Fibroblast of skin of abdomen (primary cell): ENCODE measurements around the gene NT5M.

Experiments used
- DNase-seq: peaks from one replicate; pipeline ENCODE4 v3.0.0-alpha.2; 2013

The NT5M gene

DNA sequence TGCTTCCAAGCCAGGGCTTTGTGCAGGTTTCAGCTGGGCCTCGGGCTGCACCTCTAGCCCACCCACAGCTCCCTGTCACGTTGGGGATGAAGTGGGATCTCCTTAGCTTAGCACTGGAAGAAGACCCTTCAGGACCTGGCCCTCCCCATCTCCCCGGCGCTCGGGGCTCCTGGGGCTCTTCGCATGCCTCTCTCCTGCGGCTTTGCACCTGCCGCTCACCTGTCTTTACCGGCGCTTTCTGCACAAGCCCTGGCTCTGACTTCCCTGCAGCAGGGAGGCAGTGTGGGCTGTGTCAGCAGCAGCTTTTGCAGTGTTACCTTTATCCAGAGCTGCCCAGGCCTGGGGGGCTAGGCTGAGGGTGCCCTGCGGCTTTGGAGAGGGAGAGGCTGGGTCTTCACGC is 52.3 kb downstream of the NT5M start:
- no peak for DNase-seq

DNA sequence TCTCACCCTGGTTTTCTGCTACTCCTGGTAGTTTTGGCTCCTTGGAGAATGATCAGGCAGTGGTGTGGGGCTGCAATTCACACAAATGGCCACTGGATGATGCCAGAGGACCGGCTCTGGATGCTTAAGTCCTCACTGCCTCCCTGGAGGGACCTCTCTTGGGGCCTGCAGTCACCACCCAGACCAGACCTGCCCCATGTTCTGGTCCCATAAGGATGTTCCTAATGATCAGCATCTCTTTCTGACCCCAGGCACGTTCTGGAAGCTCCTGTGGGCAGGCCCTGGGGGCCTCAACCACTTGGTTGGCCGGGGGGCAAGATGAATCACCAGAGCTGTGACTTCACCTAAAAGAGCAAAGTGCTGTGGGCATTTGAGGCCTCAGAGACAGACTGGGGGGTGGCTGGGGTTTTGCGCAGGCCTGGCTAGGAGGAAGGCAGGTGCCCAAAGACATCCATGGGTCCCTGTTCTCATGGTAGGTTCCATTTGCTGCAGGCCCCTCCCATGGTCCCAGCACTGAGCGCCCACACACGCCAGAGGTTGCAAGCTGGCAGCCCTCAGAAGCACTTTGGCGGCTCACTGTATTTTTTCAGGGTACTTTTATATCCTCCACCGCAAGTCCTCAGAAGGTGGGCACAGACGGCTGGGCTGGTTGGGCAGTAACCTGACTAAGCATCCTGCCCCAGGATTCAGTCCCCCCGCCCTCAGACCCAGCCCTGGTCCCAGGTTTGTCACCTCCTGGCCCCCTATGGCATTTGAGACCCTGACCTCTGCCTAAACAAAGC is 53.2 kb downstream of the NT5M start:
- DNase-seq, result peak; percentile 77

- no peak for DNase-seq
Observed at GRCh38 chr17:17356931-17357270, 53.7 kb downstream of the NT5M start.

GRCh38 chr17:17358060-17358751 is 55.0 kb downstream of the NT5M start:
- DNase-seq, result no peak

DNA sequence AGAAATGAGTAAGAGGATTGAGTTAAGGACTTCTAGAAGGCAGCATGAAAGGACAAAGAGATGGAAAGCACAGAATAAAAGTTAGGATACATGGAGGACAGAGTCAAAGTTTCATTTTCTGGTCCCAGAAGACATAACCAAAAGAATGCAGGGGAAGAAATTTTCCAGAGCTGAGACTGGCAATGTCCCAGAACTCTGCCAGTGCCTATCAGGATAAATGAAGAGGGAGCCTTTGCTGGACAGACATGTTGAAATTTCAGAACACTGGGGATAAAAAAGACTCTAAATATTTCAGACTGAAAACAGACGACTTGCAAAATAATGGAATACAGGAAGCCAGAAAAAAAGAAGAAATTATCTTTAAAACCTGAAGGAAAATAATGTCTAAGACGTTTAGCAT is 55.7 kb downstream of the NT5M start:
- no peak for DNase-seq

DNA sequence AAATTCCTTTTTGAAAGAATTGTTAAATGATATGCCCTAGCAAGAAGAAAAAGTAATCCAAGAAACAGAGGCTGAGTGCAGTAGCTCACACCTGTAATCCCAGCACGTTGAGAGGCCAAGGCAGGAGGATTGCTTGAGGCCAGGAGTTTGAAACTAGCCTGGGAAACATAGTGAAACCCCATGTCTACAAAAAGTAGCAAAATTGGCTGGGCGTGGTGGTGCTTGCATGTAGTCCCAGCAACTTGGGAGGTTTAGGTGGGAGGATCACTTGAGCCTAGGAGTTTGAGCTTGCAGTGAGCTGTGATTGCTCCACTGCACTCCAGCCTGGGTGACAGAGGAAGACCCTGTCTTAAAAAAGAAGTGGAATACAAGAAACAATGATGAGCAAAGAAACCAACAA is 56.1 kb downstream of the NT5M start:
- DNase-seq, result no peak

- no peak for DNase-seq
Observed at GRCh38 chr17:17360087-17360730, 57.0 kb downstream of the NT5M start.

- DNase-seq, result no peak
Observed at GRCh38 chr17:17361543-17361866, 58.3 kb downstream of the NT5M start.

GRCh38 chr17:17361867-17362539 is 58.8 kb downstream of the NT5M start:
- DNase-seq, result peak; percentile 10

DNA sequence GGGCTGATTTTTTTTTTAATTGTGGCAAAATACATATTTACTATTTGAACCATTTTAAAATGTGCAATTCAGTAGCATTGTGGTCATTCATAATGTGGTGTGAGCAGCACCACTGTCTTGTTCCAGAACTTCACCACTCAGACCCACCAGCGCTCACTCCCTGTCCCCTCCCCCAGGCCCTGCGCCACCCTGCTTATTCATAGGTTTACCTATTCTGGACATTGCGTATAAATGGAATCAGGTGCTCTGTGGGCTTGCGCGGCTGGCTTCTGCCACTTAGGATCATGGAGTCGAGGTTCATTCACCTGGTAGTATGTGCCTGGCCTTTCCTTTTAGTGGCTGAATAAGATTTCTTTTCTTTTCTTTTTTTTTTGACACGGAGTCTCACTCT is 59.4 kb downstream of the NT5M start:
- DNase-seq, result no peak

GRCh38 chr17:17363638-17364337 is 60.6 kb downstream of the NT5M start:
- DNase-seq, result no peak

DNA sequence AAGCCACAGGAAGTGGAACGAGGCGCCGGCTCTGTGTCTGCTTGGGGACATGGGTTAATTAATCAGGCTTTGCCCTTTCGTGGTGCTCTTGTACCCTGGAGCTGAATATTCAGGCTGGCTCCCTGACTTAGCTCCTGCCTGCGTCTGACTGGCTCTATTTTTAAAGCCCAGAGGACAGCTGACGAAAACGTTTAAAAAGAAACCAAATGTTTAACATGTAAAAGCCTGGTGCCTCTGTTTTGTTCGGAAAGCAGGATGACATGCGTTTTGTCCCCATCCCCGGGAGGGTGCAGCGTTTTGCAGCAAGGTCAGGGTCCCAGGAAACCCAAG is 61.1 kb downstream of the NT5M start:
- DNase-seq, result no peak

- no peak for DNase-seq
Observed at GRCh38 chr17:17365476-17366110, 62.4 kb downstream of the NT5M start.

DNA sequence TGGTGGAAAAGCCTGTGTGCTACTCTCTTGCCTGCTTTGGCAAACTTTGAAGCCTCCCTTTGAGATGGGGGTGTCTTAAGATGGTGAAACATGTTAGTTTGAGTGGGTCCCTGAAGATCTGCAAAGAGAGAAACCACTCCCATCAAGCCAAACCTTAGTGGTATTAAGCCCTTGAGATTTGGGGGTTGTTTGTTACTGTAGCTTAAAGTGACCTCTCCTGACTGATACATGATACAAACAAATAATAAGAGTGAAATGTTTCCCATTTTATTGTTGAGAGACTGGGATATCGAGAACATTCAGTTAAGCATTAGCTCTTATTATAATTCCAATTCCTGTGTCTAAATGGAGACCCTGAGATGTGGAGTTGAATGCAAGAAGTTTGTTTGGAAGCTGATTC is 63.1 kb downstream of the NT5M start:
- DNase-seq, result no peak

DNA sequence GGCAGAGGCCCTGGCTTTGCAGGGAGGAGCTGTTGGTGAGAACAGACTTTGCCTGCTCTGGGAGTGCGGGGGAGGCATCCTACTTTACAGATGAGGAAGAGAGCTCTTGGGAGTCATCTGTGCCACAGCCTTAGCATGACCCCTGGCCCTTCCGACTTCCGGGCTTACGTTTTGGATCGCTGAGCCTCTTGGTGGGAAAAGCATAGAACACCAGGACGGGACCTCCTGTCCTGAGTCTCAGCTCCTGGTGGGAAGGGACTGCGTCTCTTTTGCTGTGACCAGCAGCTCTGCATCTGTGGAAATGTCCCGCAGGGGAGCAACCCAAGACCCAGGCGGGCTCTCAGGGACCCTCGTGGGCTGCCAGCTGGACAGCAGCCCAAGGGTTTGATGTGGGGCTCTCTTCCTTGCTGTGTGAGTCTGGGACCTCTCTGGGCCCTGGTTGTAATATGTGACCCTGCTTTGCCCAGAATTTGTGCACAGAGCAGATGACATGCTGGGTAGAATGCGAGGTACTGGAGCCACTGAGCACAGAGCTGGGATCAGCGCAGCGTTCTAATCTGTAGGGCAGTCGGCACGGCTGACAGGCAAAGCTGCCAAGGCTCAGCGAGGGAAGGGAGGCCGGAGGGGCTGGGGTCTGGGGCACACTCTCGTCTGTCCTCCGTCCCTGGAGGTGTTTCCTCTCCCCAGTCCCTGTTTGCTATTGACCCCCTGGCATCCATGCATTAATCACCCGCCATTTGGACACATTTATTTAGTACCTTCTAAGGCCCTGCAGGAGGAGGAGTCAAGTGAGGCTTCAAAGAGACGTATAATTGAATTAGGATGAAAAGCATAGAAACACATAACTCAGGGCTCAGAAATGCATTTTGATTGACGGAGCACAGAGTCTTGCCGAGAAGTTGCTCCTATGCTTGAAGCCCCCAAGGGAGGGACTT is 64.0 kb downstream of the NT5M start:
- DNase-seq, result no peak

DNA sequence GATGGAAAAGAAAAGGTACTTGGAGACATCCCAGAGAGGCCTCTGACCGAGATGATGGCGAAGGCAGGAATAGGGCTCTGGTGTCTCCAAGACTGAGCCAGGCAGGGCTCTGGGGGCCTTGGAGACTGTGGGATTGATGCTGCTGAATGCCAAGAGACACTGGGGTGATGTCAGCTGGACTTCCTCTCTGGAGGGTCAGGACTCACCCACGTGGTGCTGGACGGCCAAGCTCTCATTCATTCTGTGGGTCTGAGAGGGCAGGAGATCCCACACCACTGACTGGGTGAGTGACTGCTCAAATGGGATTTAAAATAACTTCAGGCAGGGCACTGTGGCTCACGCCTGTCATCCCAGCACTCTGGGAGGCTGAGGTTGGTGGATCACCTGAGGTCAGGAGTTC is 64.8 kb downstream of the NT5M start:
- no peak for DNase-seq

GRCh38 chr17:17370711-17371110 is 67.5 kb downstream of the NT5M start:
- DNase-seq, result no peak

GRCh38 chr17:17372856-17373520 is 69.8 kb downstream of the NT5M start:
- no peak for DNase-seq

GRCh38 chr17:17375841-17376240 is 72.7 kb downstream of the NT5M start:
- DNase-seq, result peak; percentile 18

GRCh38 chr17:17376362-17376761 is 73.2 kb downstream of the NT5M start:
- DNase-seq, result peak; percentile 56
